GM18526 (cell line): ENCODE results near the gene PNISR.

Source experiments
- POLR2A ChIP-seq: IDR thresholded peaks from 3 replicates; pipeline ENCODE4 v1.6.1; 2011; ENCODE audit not compliant: insufficient read length; ENCODE audit errors: extremely low read depth

The PNISR gene

GRCh38 chr6:99416892-99417767 is 8.0 kb downstream of the PNISR start:
- no peak for TF ChIP-seq POLR2A

- TF ChIP-seq POLR2A: no peak
Observed at GRCh38 chr6:99416226-99416625, 8.9 kb downstream of the PNISR start.

GRCh38 chr6:99415446-99415845 is 9.7 kb downstream of the PNISR start:
- TF ChIP-seq POLR2A: no peak

- TF ChIP-seq POLR2A: no peak
Observed at GRCh38 chr6:99412065-99412464, 13.0 kb downstream of the PNISR start.

- TF ChIP-seq POLR2A: no peak
Observed at GRCh38 chr6:99409672-99410071, 15.4 kb downstream of the PNISR start.

- no peak for TF ChIP-seq POLR2A
Observed at GRCh38 chr6:99407076-99407475, 18.0 kb downstream of the PNISR start.

- no peak for TF ChIP-seq POLR2A
Observed at GRCh38 chr6:99402448-99402847, 22.7 kb downstream of the PNISR start.

- no peak for TF ChIP-seq POLR2A
Observed at GRCh38 chr6:99397287-99397686, 27.8 kb downstream of the PNISR start.

- TF ChIP-seq POLR2A: peak; percentile 53
Observed at GRCh38 chr6:99393698-99394531, 31.2 kb downstream of the PNISR start, which contains the start of gene COQ3. Gene COQ3, minus strand, starts transcription at chr6:99394195. Its CDS starts 16 bp downstream, at chr6:99394179.

- TF ChIP-seq POLR2A: no peak
Observed at GRCh38 chr6:99393366-99393697, 31.8 kb downstream of the PNISR start.

GRCh38 chr6:99390896-99391295 is 34.2 kb downstream of the PNISR start:
- no peak for TF ChIP-seq POLR2A

GRCh38 chr6:99384507-99384906 is 40.6 kb downstream of the PNISR start:
- no peak for TF ChIP-seq POLR2A

GRCh38 chr6:99378636-99379035 is 46.5 kb downstream of the PNISR start:
- no peak for TF ChIP-seq POLR2A

- TF ChIP-seq POLR2A: no peak
Observed at GRCh38 chr6:99369533-99369932, 55.6 kb downstream of the PNISR start.

- no peak for TF ChIP-seq POLR2A
Observed at GRCh38 chr6:99366852-99367251, 58.3 kb downstream of the PNISR start.

- no peak for TF ChIP-seq POLR2A
Observed at GRCh38 chr6:99364026-99364425, 61.1 kb downstream of the PNISR start.
